ENCODE data around the gene HAPLN3. TPM values are rescaled to one million over a fixed set of nuclear protein-coding genes. Genes with fewer than 3 reads are reported as not detected.
A peak's percentile ranks its signal among the peaks of the same experiment; 100 is the strongest.
"Not testable (repeated sequence)": the region's sequence is repeated elsewhere in the genome, so short reads cannot be mapped to it uniquely, and the experiment has no call there.

Gene HAPLN3
- total and polyA plus RNA-seq, 5 experiments from 2014 or later: 19.2 to 91.9 (median 35.1) TPM

DNA sequence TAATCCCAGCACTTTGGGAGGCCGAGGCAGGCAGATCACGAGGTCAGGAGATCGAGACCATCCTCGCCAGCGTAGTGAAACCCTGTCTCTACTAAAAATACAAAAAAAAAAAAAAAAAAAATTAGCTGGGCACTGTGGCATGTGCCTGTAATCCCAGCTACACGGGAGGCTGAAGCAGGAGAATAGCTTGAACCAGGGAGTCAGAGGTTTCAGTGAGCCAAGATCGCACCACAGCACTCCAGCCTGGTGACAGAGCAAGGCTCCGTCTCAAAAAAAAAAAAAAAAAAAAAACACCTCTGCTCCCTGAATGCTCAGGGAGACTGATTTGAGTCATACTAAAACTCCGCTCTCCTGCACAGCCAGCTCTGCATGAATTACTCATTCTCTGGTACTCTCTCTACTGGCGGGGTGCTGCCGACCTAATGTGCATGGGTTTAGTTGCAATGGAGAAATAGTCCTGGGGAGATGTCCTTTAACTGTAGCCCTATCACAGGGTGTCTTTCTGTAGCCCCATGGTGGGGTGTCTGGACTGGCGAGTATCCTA is 25.6 kb upstream of the HAPLN3 start:
- H3K27me3 Mint-ChIP-seq: peaks cover 0 to 10% (median 4%) of the 10 kb centered on the region in 5 donors
- H3K4me3 Mint-ChIP-seq, DNase-seq, H3K27ac Mint-ChIP-seq, H3K4me1 Mint-ChIP-seq, H3K9me3 Mint-ChIP-seq, H3K36me3 Mint-ChIP-seq, POLR2A ChIA-PET, ATAC-seq: not testable (repeated sequence)

DNA sequence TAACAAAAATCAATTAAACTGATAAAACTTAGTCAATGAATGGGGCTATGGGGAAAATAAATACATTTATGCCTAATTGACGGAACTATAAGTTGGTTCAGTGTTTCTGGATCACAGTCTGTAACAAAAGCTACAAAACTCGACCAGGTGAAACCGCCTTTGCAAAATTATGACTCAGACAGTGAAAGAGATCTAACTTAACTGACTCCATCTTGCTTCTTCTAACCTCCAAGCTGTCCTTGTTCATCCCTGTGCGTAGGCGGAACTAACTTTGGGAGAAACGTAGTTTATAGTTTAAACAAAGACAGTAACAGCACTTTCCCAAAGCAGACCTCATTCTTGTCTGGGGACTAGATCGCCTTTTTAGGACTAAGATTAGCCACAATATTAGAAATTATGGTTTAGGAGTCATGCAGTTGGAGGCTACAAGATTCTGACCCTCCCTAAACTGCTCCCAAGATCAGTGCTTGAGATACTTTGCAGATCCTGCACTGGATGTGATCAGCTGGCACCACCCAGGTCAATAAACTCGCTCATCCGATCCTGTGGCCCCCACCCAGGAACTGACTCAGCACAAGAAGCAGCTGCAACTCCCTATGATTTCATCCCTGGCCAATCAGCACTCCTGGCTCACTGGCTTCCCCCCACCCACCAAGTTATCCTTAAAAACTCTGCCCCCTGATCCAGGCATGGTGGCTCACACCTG is 25.0 kb upstream of the HAPLN3 start:
- no peak for DNase-seq
- Mint-ChIP-seq H3K27me3 (peaks cover 0 to 10% (median 4%) of the 10 kb centered on the region in 5 donors), H3K4me1 (no peaks in the 10 kb centered on the region), H3K36me3 (no peaks in the 10 kb centered on the region), H3K27ac (no peak overlapping the region), H3K9me3 (no peaks in the 10 kb centered on the region), H3K4me3 (no peak overlapping the region)
- no peak for ATAC-seq
- POLR2A ChIA-PET: no interaction called here

DNA sequence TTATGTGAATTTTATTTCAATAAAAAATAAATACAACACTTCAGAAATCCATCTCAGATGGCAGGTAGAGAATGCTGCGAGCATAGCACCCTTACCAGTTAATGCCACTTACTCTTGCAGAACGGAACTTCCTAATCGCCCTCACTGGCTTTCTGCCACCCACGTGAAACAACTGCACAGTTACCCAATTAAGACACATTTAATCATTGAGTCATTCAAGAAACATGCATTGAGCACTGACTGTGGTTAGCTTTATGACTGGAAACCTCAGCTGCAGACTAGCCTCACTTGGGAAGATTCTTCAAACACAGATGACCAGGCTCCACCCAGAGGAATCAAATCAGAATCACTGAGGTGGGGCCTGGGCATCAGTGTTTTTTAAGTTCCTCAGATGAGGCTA is 23.4 kb upstream of the HAPLN3 start:
- peaks cover under 1% of the 10 kb centered on the region in 4 donors for H3K4me1 Mint-ChIP-seq
- no peak for ATAC-seq
- H3K9me3 Mint-ChIP-seq: no peaks in the 10 kb centered on the region

GRCh38 chr15:88917760-88918159 is 22.4 kb upstream of the HAPLN3 start:
- ATAC-seq: no peak
- H3K4me1 Mint-ChIP-seq: peaks cover 4 to 6% (median 6%) of the 10 kb centered on the region in 4 donors
- H3K27ac Mint-ChIP-seq: no peak overlapping the region

More for the DNA sequence above, 23.4 kb upstream of the HAPLN3 start:
- Mint-ChIP-seq H3K4me3 (no peak overlapping the region), H3K36me3 (no peaks in the 10 kb centered on the region), H3K27ac (no peak overlapping the region), H3K27me3 (peaks cover 0 to 9% (median 4%) of the 10 kb centered on the region in 5 donors)
- POLR2A ChIA-PET: no interaction called here
- DNase-seq: no peak

GRCh38 chr15:88915354-88915753 is 20.0 kb upstream of the HAPLN3 start:
- no peaks in the 10 kb centered on the region for H3K9me3 Mint-ChIP-seq
- H3K27ac Mint-ChIP-seq: peak overlapping the region in 1 of 10 donors; percentile 87
- ATAC-seq: no peak
- peaks cover 13 to 27% (median 26%) of the 10 kb centered on the region in 4 donors for H3K4me1 Mint-ChIP-seq
- H3K36me3 Mint-ChIP-seq: no peaks in the 10 kb centered on the region
- POLR2A ChIA-PET: interaction anchor here (2.0 kb wide), 1 partner anchor 10 kb away, joined by 8 read pairs; no protein-coding TSS in a partner anchor
- no peak for DNase-seq
- peaks cover 0 to 4% (median 3%) of the 10 kb centered on the region in 5 donors for H3K27me3 Mint-ChIP-seq
- no peak overlapping the region for H3K4me3 Mint-ChIP-seq

More at GRCh38 chr15:88917760-88918159, 22.4 kb upstream of the HAPLN3 start:
- Mint-ChIP-seq H3K36me3 (no peaks in the 10 kb centered on the region), H3K4me3 (no peak overlapping the region), H3K9me3 (no peaks in the 10 kb centered on the region), H3K27me3 (peaks cover 0 to 8% (median 4%) of the 10 kb centered on the region in 5 donors)
- POLR2A ChIA-PET: interaction anchor here (0.7 kb wide), 1 partner anchor 76 kb away, joined by 3 read pairs; no protein-coding TSS in a partner anchor
- no peak for DNase-seq

- ATAC-seq: no peak
- peaks cover 0 to 3% (median 0%) of the 10 kb centered on the region in 3 donors for H3K36me3 Mint-ChIP-seq
- DNase-seq: no peak
- peaks cover 0 to 2% (median 0%) of the 10 kb centered on the region in 5 donors for H3K27me3 Mint-ChIP-seq
- peaks cover 18 to 41% (median 35%) of the 10 kb centered on the region in 4 donors for H3K4me1 Mint-ChIP-seq
- peak overlapping the region; percentile 88 to 100 (median 94) for H3K4me3 Mint-ChIP-seq
- POLR2A ChIA-PET: interaction anchor here (0.9 to 3.4 kb wide), 4 partner anchors 9 to 17 kb away, joined by 3 to 17 read pairs (median 7); no protein-coding TSS in a partner anchor
- peak overlapping the region; percentile 51 to 96 (median 92) for H3K27ac Mint-ChIP-seq
- H3K9me3 Mint-ChIP-seq: no peaks in the 10 kb centered on the region
Observed at GRCh38 chr15:88913850-88914169, 18.5 kb upstream of the HAPLN3 start.

DNA sequence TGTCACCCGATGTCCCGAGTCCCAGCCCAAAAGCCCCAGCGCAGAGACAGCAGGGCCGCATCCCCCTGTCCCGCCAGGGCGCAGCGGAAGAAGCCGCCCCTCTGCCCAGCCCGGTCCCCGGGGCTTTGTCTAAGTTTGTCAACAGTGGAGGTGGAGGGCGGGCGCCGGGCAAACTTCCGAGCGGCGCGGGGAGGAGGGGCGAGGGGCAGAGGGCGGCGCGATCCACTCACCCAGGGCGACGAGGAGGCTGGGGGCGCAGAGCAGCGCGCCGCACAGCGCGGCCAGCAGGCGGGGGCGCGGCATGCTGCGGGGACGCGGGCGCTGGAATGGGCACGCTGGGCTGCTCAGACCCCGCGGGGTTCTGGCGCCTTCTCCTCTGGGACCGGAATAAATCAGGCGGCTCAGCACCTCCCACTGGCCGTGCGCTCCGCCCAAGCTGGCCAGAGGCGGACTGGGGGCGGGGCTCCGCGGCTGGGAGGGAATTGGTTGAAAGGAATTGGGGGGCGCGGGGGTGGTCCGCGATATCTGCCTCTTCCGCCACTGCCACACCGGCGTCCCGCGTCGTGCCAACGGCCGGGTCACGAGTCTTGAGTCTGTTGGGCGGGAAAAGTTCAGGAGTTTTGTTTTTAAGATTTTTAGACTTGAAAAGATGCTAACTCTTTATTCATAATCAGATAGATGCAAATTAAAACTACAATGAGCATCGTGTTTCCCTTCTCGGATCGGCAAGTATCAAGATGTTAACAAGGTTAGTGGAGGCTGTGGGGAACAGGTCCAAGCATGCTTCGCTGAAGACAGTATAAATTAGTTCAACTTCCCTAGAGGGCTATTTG is 17.9 kb upstream of the HAPLN3 start, which contains the start of gene MFGE8:
TSS of gene MFGE8 (minus strand) at position 363 of the 833 bp plus-strand sequence. CDS start at position 303, 60 bp downstream.
- POLR2A ChIA-PET: interaction anchor here (0.9 to 3.4 kb wide), 3 partner anchors 9 to 17 kb away, joined by 3 to 17 read pairs (median 6); no protein-coding TSS in a partner anchor
- peaks cover 19 to 47% (median 38%) of the 10 kb centered on the region in 4 donors for H3K4me1 Mint-ChIP-seq

DNA sequence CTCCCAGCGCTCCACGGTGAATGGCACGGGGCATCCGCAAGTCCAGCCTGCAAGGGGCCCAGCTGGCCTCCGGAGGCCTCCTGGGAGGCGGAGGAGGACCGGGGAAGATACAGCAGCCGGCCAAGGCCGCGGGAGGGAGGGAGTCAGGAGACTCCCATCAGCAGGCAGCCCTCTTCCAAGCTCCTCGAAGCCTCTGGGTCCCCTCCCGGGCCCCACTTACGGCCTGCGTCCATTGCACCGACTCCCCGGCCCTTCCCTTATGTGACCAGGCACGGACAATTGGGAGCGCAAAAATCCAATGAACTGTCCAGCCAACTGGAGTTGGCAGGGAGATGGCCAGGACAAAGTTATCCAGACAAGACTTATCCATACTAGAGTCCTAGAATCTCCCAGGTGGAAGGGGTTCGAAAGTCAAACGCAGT is 17.2 kb upstream of the HAPLN3 start:
- H3K27ac Mint-ChIP-seq: peak overlapping the region; percentile 75 to 96 (median 91)
- H3K36me3 Mint-ChIP-seq: peaks cover 0 to 7% (median 0%) of the 10 kb centered on the region in 3 donors
- H3K4me3 Mint-ChIP-seq: peak overlapping the region; percentile 88 to 100 (median 94)
- H3K27me3 Mint-ChIP-seq: peaks cover 0 to 1% (median 0%) of the 10 kb centered on the region in 5 donors
- DNase-seq (no peak), ATAC-seq (no peak)
- POLR2A ChIA-PET: interaction anchor here (0.6 to 3.4 kb wide), 4 partner anchors 10 to 274 kb away, joined by 3 to 17 read pairs (median 4); partner anchors contain the start of gene ISG20
- no peaks in the 10 kb centered on the region for H3K9me3 Mint-ChIP-seq
- H3K4me1 Mint-ChIP-seq: peaks cover 23 to 52% (median 40%) of the 10 kb centered on the region in 4 donors

More for the DNA sequence above, 17.9 kb upstream of the HAPLN3 start, which contains the start of gene MFGE8:
- ATAC-seq (peak; percentile 92 to 94), DNase-seq (peak; percentile 59 to 86 (median 70))
- H3K27ac Mint-ChIP-seq: peak within 1 kb of the TSS; percentile 82 to 96 (median 92)
- peaks cover 0 to 1% (median 0%) of the 10 kb centered on the region in 5 donors for H3K27me3 Mint-ChIP-seq
- H3K4me3 Mint-ChIP-seq: peak within 1 kb of the TSS; percentile 88 to 100 (median 94)
- H3K9me3 Mint-ChIP-seq: no peaks in the 10 kb centered on the region
- peaks cover 0 to 4% (median 0%) of the 10 kb centered on the region in 3 donors for H3K36me3 Mint-ChIP-seq

DNA sequence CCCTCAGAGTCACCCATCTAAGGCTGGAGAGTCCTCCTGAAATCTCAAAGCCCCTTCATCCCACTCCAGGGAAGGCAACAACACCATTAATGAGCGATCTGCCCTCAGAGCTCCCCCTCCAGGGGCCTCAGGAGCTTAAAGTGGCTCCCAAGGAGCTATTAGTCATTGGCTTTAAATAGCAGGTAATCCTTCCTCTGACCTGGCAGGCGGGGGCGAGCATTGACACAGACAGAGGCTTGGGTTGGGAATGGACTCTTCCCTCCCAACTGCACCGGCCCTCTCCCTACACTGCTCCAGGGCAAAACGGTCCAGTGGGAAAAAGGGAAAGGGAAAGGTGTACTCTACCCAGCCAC is 16.4 kb upstream of the HAPLN3 start:
- POLR2A ChIA-PET: interaction anchor here (0.9 to 3.4 kb wide), 2 partner anchors 9 to 104 kb away, joined by 3 to 17 read pairs; no protein-coding TSS in a partner anchor
- Mint-ChIP-seq H3K27ac (peak overlapping the region; percentile 75 to 93 (median 89)), H3K36me3 (peaks cover 0 to 7% (median 1%) of the 10 kb centered on the region in 3 donors), H3K27me3 (peaks cover 0 to 1% (median 0%) of the 10 kb centered on the region in 5 donors), H3K9me3 (no peaks in the 10 kb centered on the region), H3K4me1 (peaks cover 23 to 52% (median 40%) of the 10 kb centered on the region in 4 donors), H3K4me3 (peak overlapping the region; percentile 88 to 100 (median 94))
- DNase-seq: no peak
- ATAC-seq: no peak

DNA sequence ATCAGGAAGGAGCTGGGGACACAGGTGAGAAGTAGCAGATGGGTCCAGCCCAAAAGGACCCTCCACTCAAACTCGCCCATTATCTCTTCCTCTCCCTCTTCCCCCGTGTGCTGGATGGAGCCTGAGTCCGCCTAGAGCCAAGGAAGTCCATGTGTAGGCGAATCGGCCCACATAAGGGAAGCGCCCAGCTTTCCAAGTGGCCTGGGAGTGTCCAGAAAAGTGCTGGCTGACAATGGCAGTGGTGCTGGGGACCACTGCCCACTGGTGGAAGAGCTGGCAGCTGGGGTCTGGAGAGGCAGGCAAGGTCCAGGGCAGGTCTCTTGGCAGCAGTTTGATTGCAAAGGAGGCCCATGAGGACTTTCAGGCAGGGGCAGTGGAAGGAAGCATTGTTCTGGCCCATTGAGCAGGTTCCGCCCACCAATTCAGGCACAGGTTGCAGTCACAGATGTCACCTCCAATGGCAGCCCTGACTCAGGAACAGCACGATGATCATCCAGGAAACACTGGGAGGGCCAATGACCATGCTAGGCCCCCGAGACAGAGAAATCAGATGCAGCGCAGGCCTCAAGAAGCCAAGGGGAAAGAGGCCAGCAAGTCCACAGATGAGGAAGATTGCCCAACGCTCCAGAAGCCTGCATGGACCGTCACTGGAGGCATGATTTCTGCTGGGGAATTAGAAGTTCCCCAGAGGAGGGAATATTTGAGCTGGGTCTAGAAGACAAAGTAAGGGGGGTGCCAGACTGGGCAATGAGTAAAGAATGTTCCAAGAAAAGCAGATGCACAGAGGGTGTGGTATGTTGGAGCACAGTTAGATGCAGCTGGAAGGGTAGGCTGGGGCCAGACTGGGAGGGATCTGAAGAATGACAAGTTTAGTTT is 14.8 kb upstream of the HAPLN3 start:
- POLR2A ChIA-PET: interaction anchor here (0.6 kb wide), 1 partner anchor 10 kb away, joined by 6 read pairs; no protein-coding TSS in a partner anchor
- no peaks in the 10 kb centered on the region for H3K9me3 Mint-ChIP-seq
- no peaks in the 10 kb centered on the region for H3K27me3 Mint-ChIP-seq
- peak overlapping the region; percentile 75 to 92 (median 88) for H3K27ac Mint-ChIP-seq
- DNase-seq (no peak), ATAC-seq (no peak)
- H3K4me1 Mint-ChIP-seq: peaks cover 24 to 63% (median 45%) of the 10 kb centered on the region in 4 donors
- peak overlapping the region in 7 of 10 donors; percentile 23 to 100 (median 61) for H3K4me3 Mint-ChIP-seq
- H3K36me3 Mint-ChIP-seq: peaks cover 0 to 7% (median 1%) of the 10 kb centered on the region in 3 donors

Data from naive thymus-derived CD8-positive, alpha-beta T cell (primary cell).